HFFc6 (cell line): ENCODE measurements around the gene AP1M2. TPM values are rescaled to one million over a fixed set of nuclear protein-coding genes. Genes with fewer than 3 reads are reported as not detected.

Source experiments
- DNase-seq: peaks from one replicate; pipeline ENCODE4 v3.0.0-alpha.2; 2018
- H3K27ac Mint-ChIP-seq: 2 replicates; pipeline ENCODE4 v1.8.0; 2020; ENCODE audit warnings: mild to moderate bottlenecking, mixed read lengths
- H3K27me3 Mint-ChIP-seq: 2 replicates; pipeline ENCODE4 v1.8.0; 2021; ENCODE audit warnings: mild to moderate bottlenecking, moderate library complexity, mixed read lengths; ENCODE audit not compliant: insufficient read depth
- H3K36me3 Mint-ChIP-seq: 2 replicates; pipeline ENCODE4 v1.8.0; 2021; ENCODE audit warnings: low read depth, mixed read lengths
- H3K4me1 Mint-ChIP-seq: 2 replicates; pipeline ENCODE4 v1.8.0; 2020; ENCODE audit warnings: low read depth, mixed read lengths
- H3K4me3 Mint-ChIP-seq: 2 replicates; pipeline ENCODE4 v1.8.0; 2020; ENCODE audit warnings: mild to moderate bottlenecking, moderate library complexity, mixed read lengths
- H3K9me3 Mint-ChIP-seq: 2 replicates; pipeline ENCODE4 v1.8.0; 2020; ENCODE audit warnings: mild to moderate bottlenecking, mixed read lengths
- CTCF ChIP-seq: fragments of 200-600 bp; sonication (generic); IDR thresholded peaks from 2 replicates; pipeline ENCODE4 v1.5.0; 2021; ENCODE audit warnings: antibody characterized with exemption, mild to moderate bottlenecking
- total RNA-seq, 6 experiments: library from RNA; stranded (reverse); fragmentation: NEBNext Ultra II Directional; extraction: Animal tissue kit (Norgen Biotek cat#: 25700); gene quantifications; 2 replicates in 1 of 6; 3 replicates in 5 of 6; pipeline ENCODE4 v1.2.3, GENCODE V29; 2021

The AP1M2 gene
- total RNA-seq, 6 experiments from 2014 or later = 0.12 to 1.3 (median 0.59) TPM; not detected in 3

GRCh38 chr19:10560154-10560553 lies 27.0 kb downstream of the AP1M2 start:
- no peak overlapping the region for H3K27ac Mint-ChIP-seq
- H3K4me3 Mint-ChIP-seq = no peak overlapping the region
- DNase-seq = no peak
- TF ChIP-seq CTCF = no peak
- H3K4me1 Mint-ChIP-seq = peaks cover 9% of the 10 kb centered on the region
- H3K27me3 Mint-ChIP-seq = peaks cover 4% of the 10 kb centered on the region
- H3K36me3 Mint-ChIP-seq = peaks cover 12% of the 10 kb centered on the region; the same call in 1 of the 2 replicates
- H3K9me3 Mint-ChIP-seq = no peaks in the 10 kb centered on the region

- no peak overlapping the region for H3K4me3 Mint-ChIP-seq
- H3K27me3 Mint-ChIP-seq = peaks cover 2% of the 10 kb centered on the region; the same call in 1 of the 2 replicates
- H3K9me3 Mint-ChIP-seq = no peaks in the 10 kb centered on the region
- no peaks in the 10 kb centered on the region for H3K4me1 Mint-ChIP-seq
- DNase-seq = no peak
- peaks cover 18% of the 10 kb centered on the region; the same call in 1 of the 2 replicates for H3K36me3 Mint-ChIP-seq
- no peak for TF ChIP-seq CTCF
- no peak overlapping the region for H3K27ac Mint-ChIP-seq
Measured at GRCh38 chr19:10557603-10558197, 29.4 kb downstream of the AP1M2 start.

GRCh38 chr19:10555610-10555973 lies 31.5 kb downstream of the AP1M2 start:
- peaks cover 2% of the 10 kb centered on the region; the same call in 1 of the 2 replicates for H3K27me3 Mint-ChIP-seq
- TF ChIP-seq CTCF = no peak
- H3K36me3 Mint-ChIP-seq = peaks cover 28% of the 10 kb centered on the region
- H3K9me3 Mint-ChIP-seq = no peaks in the 10 kb centered on the region
- no peak for DNase-seq
- H3K4me3 Mint-ChIP-seq = no peak overlapping the region
- no peak overlapping the region for H3K27ac Mint-ChIP-seq
- H3K4me1 Mint-ChIP-seq = no peaks in the 10 kb centered on the region

GRCh38 chr19:10554760-10555609 lies 32.1 kb downstream of the AP1M2 start:
- DNase-seq = no peak
- no peak overlapping the region for H3K27ac Mint-ChIP-seq
- H3K27me3 Mint-ChIP-seq = peaks cover 2% of the 10 kb centered on the region; the same call in 1 of the 2 replicates
- H3K4me3 Mint-ChIP-seq = no peak overlapping the region
- H3K36me3 Mint-ChIP-seq = peaks cover 28% of the 10 kb centered on the region
- H3K4me1 Mint-ChIP-seq = no peaks in the 10 kb centered on the region
- H3K9me3 Mint-ChIP-seq = no peaks in the 10 kb centered on the region
- TF ChIP-seq CTCF = peak; percentile 54

GRCh38 chr19:10553943-10554381 lies 33.1 kb downstream of the AP1M2 start:
- Mint-ChIP-seq H3K4me1 (no peaks in the 10 kb centered on the region), H3K4me3 (no peak overlapping the region), H3K27ac (no peak overlapping the region), H3K27me3 (peaks cover 2% of the 10 kb centered on the region; the same call in 1 of the 2 replicates), H3K36me3 (peaks cover 28% of the 10 kb centered on the region), H3K9me3 (no peaks in the 10 kb centered on the region)
- TF ChIP-seq CTCF = no peak
- DNase-seq = no peak
